Stimulated activated CD8-positive, alpha-beta memory T cell treated with anti-CD3 and anti-CD28 coated beads, Interleukin-12 subunit alpha, Interleukin-12 subunit beta, amount 100 ng/mL, for 4 hours (primary cell): Measurements from ENCODE around the gene ISG15.

Experiments used
- DNase-seq: peaks from one replicate; pipeline ENCODE4 v3.0.0-alpha.2; 2020; ENCODE audit warnings: low read depth

Gene ISG15

DNA sequence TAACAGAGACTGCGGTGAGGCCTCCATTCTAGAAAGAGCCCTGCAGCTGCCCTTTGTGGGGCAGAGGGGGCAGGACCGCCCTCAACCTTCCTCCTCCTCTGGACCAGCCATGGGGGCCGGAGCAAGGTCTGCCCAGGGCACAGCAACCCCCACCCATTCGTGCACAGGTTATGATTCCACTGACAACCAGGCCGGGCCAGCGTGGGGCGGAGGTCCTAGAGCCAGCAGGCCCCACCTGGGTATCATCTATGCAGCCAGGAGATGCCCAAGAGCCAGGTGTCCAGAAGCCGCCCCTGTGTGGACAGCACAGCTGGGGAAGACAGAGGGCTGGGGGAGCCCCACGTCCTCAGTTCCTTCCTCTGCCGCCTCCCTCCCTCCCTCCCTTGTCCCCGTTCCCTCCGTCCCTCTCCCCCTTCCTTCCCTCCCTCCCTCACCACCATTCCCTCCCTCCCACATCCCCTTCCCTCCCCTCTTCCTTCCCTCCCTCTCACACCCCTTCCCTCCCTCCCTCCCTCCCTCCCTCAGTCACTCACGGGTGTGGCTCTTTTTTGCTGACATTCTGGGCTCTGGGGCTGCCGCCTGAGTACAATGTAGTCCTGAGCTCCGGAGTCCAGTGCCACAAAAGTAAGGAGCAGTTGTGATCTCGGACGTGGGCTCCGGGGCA lies 48.5 kb downstream of the ISG15 start:
- DNase-seq, result no peak

DNA sequence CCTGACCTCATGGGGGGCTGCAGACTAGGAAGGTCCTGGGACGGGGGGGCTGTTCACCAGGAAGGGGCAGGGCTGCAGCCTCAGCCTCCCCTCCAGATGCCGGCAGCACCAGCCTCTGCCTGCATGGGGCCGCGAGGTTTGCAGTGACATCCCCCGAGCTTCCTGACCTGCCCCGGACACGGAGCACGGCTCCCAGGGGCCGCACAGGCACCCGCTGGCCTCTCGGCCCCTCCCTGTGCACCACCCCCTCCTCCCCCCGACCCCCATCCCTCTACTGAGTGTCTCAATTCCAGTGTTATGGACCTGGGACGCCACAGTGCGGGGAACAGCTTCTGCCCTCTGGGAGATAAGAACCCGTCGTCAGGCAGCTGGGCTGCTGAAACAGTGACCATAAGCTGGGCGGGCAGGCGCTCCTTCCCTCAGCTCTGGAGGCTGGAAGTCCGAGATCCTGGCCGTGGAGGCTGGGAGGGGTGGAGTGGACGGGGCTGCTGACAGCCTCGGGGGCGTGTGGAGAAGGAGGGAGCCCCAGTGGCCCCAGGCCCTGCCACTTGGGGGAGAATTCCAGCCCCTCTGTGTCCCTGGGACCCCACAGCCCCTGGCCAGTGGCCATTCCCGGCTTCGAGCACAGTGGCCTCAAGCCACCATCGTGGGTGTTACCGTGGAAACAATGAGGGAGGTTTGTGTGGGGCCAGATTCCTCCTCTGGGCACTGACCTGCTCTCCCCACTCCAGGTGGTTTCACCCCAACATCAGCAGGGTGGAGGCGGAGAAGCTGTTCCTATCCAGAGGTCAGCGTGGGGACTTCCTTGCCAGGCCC lies 49.3 kb downstream of the ISG15 start:
- DNase-seq, result no peak

- no peak for DNase-seq
Measured at GRCh38 chr1:1063261-1063944, 50.1 kb downstream of the ISG15 start.
